GM13976 (cell line): Measurements from ENCODE around the gene PCSK1.

Source experiments
- DNase-seq: peaks from one replicate; pipeline ENCODE4 v3.0.0; 2012; ENCODE audit warnings: low spot score
- CTCF ChIP-seq: IDR thresholded peaks from 2 replicates; pipeline ENCODE4 v1.5.1; 2012; ENCODE audit warnings: borderline replicate concordance, mild to moderate bottlenecking; ENCODE audit not compliant: insufficient read depth; ENCODE audit errors: extremely low read depth, missing control alignments, control extremely low read depth
- in situ Hi-C: fragments of 300-500 bp; cut with MboI; formaldehyde crosslinking; loops from one replicate; pipeline ENCODE4 v1.12.0; 2022; ENCODE audit warnings: low sequenced_read_pairs, mixed read lengths, inconsistent platforms; ENCODE audit not compliant: unreplicated experiment

The PCSK1 gene

GRCh38 chr5:96347502-96348292 is 85.4 kb downstream of the PCSK1 start:
- in situ Hi-C loops: loop anchor here (10.0 to 25.0 kb wide), 2 partner anchors 257 to 685 kb away; no protein-coding TSS in a partner anchor
- TF ChIP-seq CTCF: no peak
- DNase-seq: no peak

GRCh38 chr5:96344678-96345577 is 88.1 kb downstream of the PCSK1 start:
- TF ChIP-seq CTCF: peak; percentile 19
- in situ Hi-C loops: loop anchor here (5.0 to 25.0 kb wide), 3 partner anchors 260 to 683 kb away; no protein-coding TSS in a partner anchor
- DNase-seq: peak; percentile 25

- TF ChIP-seq CTCF: no peak
- in situ Hi-C loops: loop anchor here (5.0 to 25.0 kb wide), 3 partner anchors 262 to 681 kb away; no protein-coding TSS in a partner anchor
- DNase-seq: no peak
Observed at GRCh38 chr5:96343094-96343493, 90.0 kb downstream of the PCSK1 start.

GRCh38 chr5:96342581-96342980 is 90.5 kb downstream of the PCSK1 start:
- in situ Hi-C loops: loop anchor here (5.0 to 25.0 kb wide), 3 partner anchors 262 to 680 kb away; no protein-coding TSS in a partner anchor
- no peak for DNase-seq
- TF ChIP-seq CTCF: no peak
